Epithelial cell of esophagus (primary cell): ENCODE measurements around the gene ARNT2.

ENCODE experiments used
- DNase-seq: peaks from one replicate; pipeline ENCODE4 v3.0.0; 2010; ENCODE audit warnings: low read depth
- H3K4me3 ChIP-seq: 2 replicates; pipeline ENCODE4 v1.5.1; 2011; ENCODE audit warnings: mild to moderate bottlenecking, low read length, control low read depth
- CTCF ChIP-seq: IDR thresholded peaks from 2 replicates; pipeline ENCODE4 v1.5.1; 2011; ENCODE audit warnings: low read depth, mild to moderate bottlenecking, low read length, control low read depth, inconsistent platforms; ENCODE audit not compliant: insufficient read depth; ENCODE audit errors: missing control alignments

The ARNT2 gene

GRCh38 chr15:80461356-80462095 lies 57.3 kb downstream of the ARNT2 start:
- no peak for TF ChIP-seq CTCF
- H3K4me3 ChIP-seq: no peak overlapping the region
- DNase-seq: no peak

- no peak for TF ChIP-seq CTCF
- DNase-seq: no peak
- H3K4me3 ChIP-seq: no peak overlapping the region
These were observed 57.9 kb downstream of the ARNT2 start for GRCh38 chr15:80462111-80462510.

GRCh38 chr15:80462836-80463512 lies 58.8 kb downstream of the ARNT2 start:
- H3K4me3 ChIP-seq: no peak overlapping the region
- DNase-seq: no peak
- TF ChIP-seq CTCF: no peak

GRCh38 chr15:80464951-80465625 lies 60.9 kb downstream of the ARNT2 start:
- no peak for TF ChIP-seq CTCF
- no peak for DNase-seq
- H3K4me3 ChIP-seq: no peak overlapping the region

- no peak for TF ChIP-seq CTCF
- H3K4me3 ChIP-seq: no peak overlapping the region
- DNase-seq: no peak
These were observed 61.4 kb downstream of the ARNT2 start for GRCh38 chr15:80465626-80466005.

GRCh38 chr15:80466543-80466942 lies 62.4 kb downstream of the ARNT2 start:
- no peak for TF ChIP-seq CTCF
- no peak for DNase-seq
- no peak overlapping the region for H3K4me3 ChIP-seq
